Spleen (tissue), 11 donors: Measurements from ENCODE around the gene EFR3B. TPM values are rescaled to one million over a fixed set of nuclear protein-coding genes. Genes with fewer than 3 reads are reported as not detected.

Experiments used
- DNase-seq: peaks from one replicate; pipeline ENCODE4 v3.0.0-alpha.2; 2020
- H3K27ac ChIP-seq, 8 donors: fragments of 200-600 bp; sonication (generic) in 7 of 8; 1 replicate in 4 of 8; 2 replicates in 4 of 8; pipeline versions ENCODE4 v1.5.0 to v1.8.0; 2016 to 2021; ENCODE audit warnings: inconsistent platforms in 4 of 8, mild to moderate bottlenecking in 4 of 8, moderate library complexity in 1 of 8
- H3K27me3 ChIP-seq, 7 donors: fragments of 200-600 bp; sonication (generic) in 6 of 7; replicated peaks in 1 of 7; 1 replicate in 4 of 7; 2 replicates in 3 of 7; pipeline versions ENCODE4 v1.5.0 to v1.8.0; 2016 to 2021; ENCODE audit warnings: inconsistent platforms in 3 of 7, mild to moderate bottlenecking in 1 of 7
- H3K36me3 ChIP-seq, 6 donors: fragments of 200-600 bp; sonication (generic) in 5 of 6; 1 replicate in 4 of 6; 2 replicates in 2 of 6; pipeline versions ENCODE4 v1.5.0 to v1.8.0; 2016 to 2021; ENCODE audit warnings: inconsistent platforms in 2 of 6
- H3K4me1 ChIP-seq, 6 donors: fragments of 200-600 bp; sonication (generic) in 5 of 6; 1 replicate in 3 of 6; 2 replicates in 3 of 6; pipeline versions ENCODE4 v1.5.0 to v1.8.0; 2016 to 2021; ENCODE audit warnings: inconsistent platforms in 3 of 6
- H3K4me3 ChIP-seq, 8 donors: fragments of 200-600 bp; sonication (generic) in 7 of 8; 1 replicate in 4 of 8; 2 replicates in 4 of 8; pipeline versions ENCODE4 v1.5.0 to v1.8.0; 2016 to 2021; ENCODE audit warnings: inconsistent platforms in 4 of 8, mild to moderate bottlenecking in 4 of 8, moderate library complexity in 2 of 8
- H3K9me3 ChIP-seq, 8 donors: fragments of 200-600 bp; sonication (generic) in 7 of 8; 1 replicate in 4 of 8; 2 replicates in 4 of 8; pipeline versions ENCODE4 v1.5.0 to v1.8.0; 2016 to 2021; ENCODE audit warnings: inconsistent platforms in 4 of 8
- POLR2A ChIP-seq, 3 donors: fragments of 450-650 bp; IDR thresholded peaks; one replicate each; pipeline ENCODE4 v1.5.1; 2017; ENCODE audit warnings: antibody characterized with exemption in 3 of 3, mild to moderate bottlenecking in 1 of 3
- POLR2AphosphoS5 ChIP-seq, 3 donors: sonication (generic); formaldehyde crosslinking; IDR thresholded peaks; one replicate each; pipeline ENCODE4 v1.5.1; 2017; ENCODE audit warnings: antibody characterized with exemption in 3 of 3
- WGBS, 5 donors: extraction: QIAGEN DNeasy Blood & Tissue Kit in 3 of 5; methylation state at CpG; one replicate each; pipeline versions ENCODE4 v1.1.5 to v1.1.7; 2013 to 2018; 5-methylcytosine and 5-hydroxymethylcytosine counted together
- intact Hi-C: fragments of 100-400 bp; cut with DNase I; formaldehyde crosslinking; loops from one replicate; pipeline ENCODE4 v1.15.0; 2023; ENCODE audit warnings: low total_unique reads
- polyA plus RNA-seq, 3 donors: library from polyadenylated mRNA; stranded (reverse); fragments of 200-250 nt; gene quantifications; one replicate each; pipeline ENCODE4 v1.2.1, GENCODE V29; 2013
- total RNA-seq, 7 donors: library from RNA; depleted of rRNA in 3 of 7; stranded (reverse); fragments of >200 nt in 3 of 7; fragmentation: NEBNext Ultra II Directional in 4 of 7; extraction: Animal tissue kit (Norgen Biotek cat#: 25700) in 4 of 7; gene quantifications; one replicate each; pipeline versions ENCODE4 v1.1.0 to v1.2.1, GENCODE V29; 2016 to 2021
- TF ChIP-seq, protein P1 (sequence below), 11 experiments: fragments of 200-600 bp in 7 of 11; fragments of 450-650 bp in 4 of 11; sonication (generic) in 4 of 11; IDR thresholded peaks in 8 of 11; conservative IDR thresholded peaks in 3 of 11; 1 replicate in 7 of 11; 2 replicates in 4 of 11; pipeline versions ENCODE4 v1.4.0 to v1.8.0; 2016 to 2021; ENCODE audit warnings: antibody characterized with exemption in 11 of 11, inconsistent platforms in 4 of 11, mild to moderate bottlenecking in 1 of 11
- donor health status: healthy with polysubstance abuse.
- donor health status: DM: no; HTN: no; CAD: no; lungs with moderate emphysema.
- donor health status: DM: no; HTN: no; CAD: no.
- donor health status: Bipolar disorder and iron deficiency.
- donor health status: healthy.
- donor health status: DM: no; HTN: no; CAD: no.
- donor health status: DM: yes; HTN: yes; CAD: no.

EFR3B gene
- total and polyA plus RNA-seq, 10 donors: 0.22 to 13.2 (median 8.2) TPM

DNA sequence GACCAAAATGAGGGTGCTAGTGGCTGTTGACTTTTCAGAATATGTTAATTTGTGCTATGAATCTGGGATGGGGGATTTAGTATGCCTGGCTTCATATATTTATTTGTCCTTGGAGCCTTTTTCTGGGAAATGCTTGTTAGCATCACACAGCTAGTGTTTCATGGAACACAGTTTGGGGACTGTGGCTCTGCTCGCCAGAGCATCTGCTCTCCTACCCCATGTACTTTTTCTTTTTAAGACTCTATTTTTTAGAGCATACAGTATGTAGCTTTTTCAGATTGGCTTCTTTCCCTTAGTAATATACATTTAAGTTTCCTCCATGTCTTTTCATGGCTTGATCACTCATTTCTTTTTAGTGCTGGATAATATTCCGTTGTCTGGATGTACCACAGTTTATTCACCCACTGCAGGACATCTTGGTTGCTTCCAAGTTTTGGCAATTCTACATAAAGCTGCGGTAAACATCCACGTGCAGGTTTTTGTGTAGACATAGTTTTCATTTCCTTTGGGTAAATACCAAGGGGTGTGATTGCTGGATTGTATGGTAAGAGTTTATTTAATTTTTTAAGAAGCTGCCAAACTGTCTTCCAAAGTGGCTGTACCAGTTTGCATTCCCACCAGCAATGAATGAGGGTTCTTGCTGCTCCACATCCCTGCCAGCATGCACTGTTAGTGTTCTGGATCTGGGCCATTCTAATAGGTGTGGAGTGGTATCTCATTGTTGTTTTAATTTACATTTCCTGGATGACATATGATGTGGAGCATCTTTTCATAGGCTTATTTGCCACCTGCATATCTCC is 44.1 kb downstream of the EFR3B start:
- H3K9me3 ChIP-seq: no peaks in the 10 kb centered on the region
- 86 to 94% (median 94%) methylated on average over 4 of the region's 4 CpGs for WGBS, 5 donors

DNA sequence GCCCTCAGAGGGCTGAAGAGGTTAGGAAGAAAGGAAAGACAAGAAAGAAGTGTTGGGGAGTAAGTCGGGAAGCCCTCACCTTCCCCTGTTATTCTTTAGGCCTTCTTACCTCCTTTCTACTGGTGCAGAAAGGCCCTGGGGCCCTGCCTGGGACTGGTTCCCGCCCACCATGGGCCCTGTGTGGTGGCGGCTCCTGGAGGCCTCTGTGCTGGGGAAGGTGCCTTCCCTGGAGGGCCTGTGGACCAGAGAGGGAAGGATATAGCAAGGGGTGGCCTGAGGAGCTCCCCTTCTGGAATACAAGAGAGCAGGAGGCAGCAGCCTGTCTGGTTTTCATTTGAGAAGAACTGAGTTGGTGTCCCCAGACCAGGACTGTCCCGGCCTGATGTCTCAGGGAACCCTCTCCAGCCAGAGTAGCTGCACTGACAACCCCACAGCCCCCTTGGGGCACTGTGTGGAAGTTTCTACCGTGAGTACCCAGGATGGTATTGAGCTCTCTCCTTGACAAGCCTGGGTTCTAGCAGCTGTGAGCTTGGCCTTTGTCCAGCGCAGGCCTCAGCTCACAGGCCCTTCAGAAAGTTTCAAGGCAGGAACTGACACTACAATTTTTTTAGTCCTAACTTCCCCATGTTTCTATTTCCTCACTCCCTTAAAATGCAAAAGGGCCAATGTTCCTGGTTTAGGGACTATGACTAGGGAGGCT is 47.1 kb downstream of the EFR3B start:
- H3K27ac ChIP-seq: peak overlapping the region in 4 of 8 donors; percentile 0 to 27 (median 15)
- H3K4me3 ChIP-seq: no peak overlapping the region
- TF ChIP-seq POLR2A (IDR thresholded peaks at IDR 0.05) (no peak), POLR2AphosphoS5 (IDR thresholded peaks at IDR 0.05) (no peak)
- TF ChIP-seq, protein P1, sequence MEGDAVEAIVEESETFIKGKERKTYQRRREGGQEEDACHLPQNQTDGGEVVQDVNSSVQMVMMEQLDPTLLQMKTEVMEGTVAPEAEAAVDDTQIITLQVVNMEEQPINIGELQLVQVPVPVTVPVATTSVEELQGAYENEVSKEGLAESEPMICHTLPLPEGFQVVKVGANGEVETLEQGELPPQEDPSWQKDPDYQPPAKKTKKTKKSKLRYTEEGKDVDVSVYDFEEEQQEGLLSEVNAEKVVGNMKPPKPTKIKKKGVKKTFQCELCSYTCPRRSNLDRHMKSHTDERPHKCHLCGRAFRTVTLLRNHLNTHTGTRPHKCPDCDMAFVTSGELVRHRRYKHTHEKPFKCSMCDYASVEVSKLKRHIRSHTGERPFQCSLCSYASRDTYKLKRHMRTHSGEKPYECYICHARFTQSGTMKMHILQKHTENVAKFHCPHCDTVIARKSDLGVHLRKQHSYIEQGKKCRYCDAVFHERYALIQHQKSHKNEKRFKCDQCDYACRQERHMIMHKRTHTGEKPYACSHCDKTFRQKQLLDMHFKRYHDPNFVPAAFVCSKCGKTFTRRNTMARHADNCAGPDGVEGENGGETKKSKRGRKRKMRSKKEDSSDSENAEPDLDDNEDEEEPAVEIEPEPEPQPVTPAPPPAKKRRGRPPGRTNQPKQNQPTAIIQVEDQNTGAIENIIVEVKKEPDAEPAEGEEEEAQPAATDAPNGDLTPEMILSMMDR (IDR thresholded peaks at IDR 0.05 in 8 of 11, conservative IDR thresholded peaks at IDR 0.05 in 3 of 11): no peak
- H3K27me3 ChIP-seq: no peaks in the 10 kb centered on the region
- WGBS, 5 donors: 64 to 70% (median 68%) methylated on average over 6 of the region's 6 CpGs
- no peak for DNase-seq
- peaks cover 0 to 8% (median 0%) of the 10 kb centered on the region in 6 donors for H3K36me3 ChIP-seq
- no peaks in the 10 kb centered on the region for H3K9me3 ChIP-seq
- intact Hi-C loops: no loop called here
- peaks cover 0 to 11% (median 0%) of the 10 kb centered on the region in 6 donors for H3K4me1 ChIP-seq

More for the DNA sequence above, 44.1 kb downstream of the EFR3B start:
- Histone ChIP-seq H3K27ac (no peak overlapping the region), H3K36me3 (no peaks in the 10 kb centered on the region), H3K4me3 (no peak overlapping the region), H3K27me3 (no peaks in the 10 kb centered on the region), H3K4me1 (peaks cover 0 to 11% (median 0%) of the 10 kb centered on the region in 6 donors)
- no peak for TF ChIP-seq POLR2A (IDR thresholded peaks at IDR 0.05)
- TF ChIP-seq, protein P1 (IDR thresholded peaks at IDR 0.05 in 8 of 11, conservative IDR thresholded peaks at IDR 0.05 in 3 of 11): no peak
- no peak for TF ChIP-seq POLR2AphosphoS5 (IDR thresholded peaks at IDR 0.05)
- DNase-seq: no peak
- intact Hi-C loops: no loop called here

DNA sequence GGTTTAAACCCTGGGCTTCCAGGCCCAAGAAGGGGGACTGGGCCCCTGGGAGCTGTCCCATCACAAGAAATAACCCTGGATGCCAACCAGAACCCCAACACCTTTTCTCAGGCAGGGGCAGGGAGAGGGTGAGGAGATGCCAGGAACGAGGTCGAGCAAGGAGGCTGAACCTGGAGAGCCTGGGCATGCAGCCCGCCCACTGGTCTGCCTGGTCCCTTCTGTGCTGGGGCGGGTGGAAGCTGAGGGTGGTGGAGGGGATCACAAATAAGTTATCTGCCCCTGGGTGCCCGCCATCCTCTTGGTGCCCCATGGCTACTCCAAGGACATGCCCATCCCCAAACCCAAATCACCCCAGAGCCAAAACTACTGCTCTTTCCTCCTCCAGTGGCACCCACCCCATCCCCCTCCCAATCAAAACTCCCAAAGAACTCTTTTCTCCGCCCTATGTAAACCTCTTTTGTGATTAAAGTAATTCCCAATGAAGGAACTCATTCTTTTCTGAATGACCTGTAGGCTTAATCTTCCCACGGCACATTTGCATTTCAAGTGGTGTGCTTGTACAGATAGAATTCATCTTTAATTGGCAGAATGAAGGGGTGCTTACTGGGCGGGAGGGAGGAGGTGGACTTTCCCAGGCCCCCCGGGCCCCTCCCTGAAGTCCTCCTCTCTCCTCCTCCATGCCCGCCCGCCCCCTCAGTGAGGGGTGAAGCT is 47.9 kb downstream of the EFR3B start:
- no peak for TF ChIP-seq POLR2AphosphoS5 (IDR thresholded peaks at IDR 0.05)
- TF ChIP-seq, protein P1 (IDR thresholded peaks at IDR 0.05 in 8 of 11, conservative IDR thresholded peaks at IDR 0.05 in 3 of 11): no peak
- TF ChIP-seq POLR2A (IDR thresholded peaks at IDR 0.05): no peak
- H3K27me3 ChIP-seq: no peaks in the 10 kb centered on the region
- H3K36me3 ChIP-seq: peaks cover 0 to 8% (median 0%) of the 10 kb centered on the region in 6 donors
- H3K9me3 ChIP-seq: no peaks in the 10 kb centered on the region
- H3K27ac ChIP-seq: peak overlapping the region in 2 of 8 donors; percentile 0 to 26
- peaks cover 0 to 11% (median 0%) of the 10 kb centered on the region in 6 donors for H3K4me1 ChIP-seq
- WGBS, 5 donors: 78 to 85% (median 85%) methylated on average over 11 of the region's 11 CpGs
- intact Hi-C loops: no loop called here
- H3K4me3 ChIP-seq: no peak overlapping the region
- no peak for DNase-seq
